Right cardiac atrium (tissue), 5 donors: Measurements from ENCODE around the gene CHD2. TPM values are rescaled to one million over a fixed set of nuclear protein-coding genes. Genes with fewer than 3 reads are reported as not detected.
A peak's percentile ranks its signal among the peaks of the same experiment; 100 is the strongest.

Experiments used
- ATAC-seq, 2 donors: fragments of 200-7000 bp; cut with Tn5 transposase; one replicate each; pipeline versions ENCODE4 v1.8.0 to v1.9.1; 2020; ENCODE audit warnings: moderate library complexity in 2 of 2, mild to moderate bottlenecking in 1 of 2
- DNase-seq, 3 donors: peaks; one replicate each; pipeline ENCODE4 v3.0.0-alpha.2; 2020
- H3K27ac ChIP-seq: one replicate; pipeline ENCODE4 v1.5.1; 2013; ENCODE audit warnings: mild to moderate bottlenecking, low read length, control low read depth, moderate library complexity
- H3K27me3 ChIP-seq: one replicate; pipeline ENCODE4 v1.6.1; 2013; ENCODE audit not compliant: control insufficient read depth, insufficient read depth
- H3K4me1 ChIP-seq: one replicate; pipeline ENCODE4 v1.6.1; 2013; ENCODE audit warnings: low read length; ENCODE audit not compliant: control insufficient read depth, insufficient read depth
- H3K4me3 ChIP-seq: one replicate; pipeline ENCODE4 v1.5.1; 2013; ENCODE audit warnings: low read length, control low read depth
- H3K9me3 ChIP-seq: one replicate; pipeline ENCODE4 v1.6.1; 2013; ENCODE audit warnings: low read length; ENCODE audit not compliant: control insufficient read depth
- WGBS: extraction: QIAGEN DNeasy Blood & Tissue Kit; methylation state at CpG from one replicate; pipeline ENCODE4 v1.1.7; 2013; 5-methylcytosine and 5-hydroxymethylcytosine counted together
- intact Hi-C, 4 donors: fragments of 100-400 bp; cut with DNase I; formaldehyde crosslinking; loops; one replicate each; pipeline versions ENCODE4 v1.11.0 to v1.14.0; 2022 to 2023
- polyA plus RNA-seq: library from polyadenylated mRNA; stranded (reverse); fragments of 200-250 nt; gene quantifications from one replicate; pipeline ENCODE4 v1.2.3, GENCODE V29; 2013
- total RNA-seq, 4 donors: library from RNA; stranded (reverse); fragmentation: NEBNext Ultra II Directional; extraction: Animal tissue kit (Norgen Biotek cat#: 25700); gene quantifications; one replicate each; pipeline ENCODE4 v1.2.1, GENCODE V29; 2021
- donor health status: healthy with polysubstance abuse.
- donor health status: DM: no; HTN: yes; CAD: no.
- donor health status: DM: no; HTN: no; CAD: no.
- donor health status: DM: no; HTN: yes; CAD: no; lungs with severe emphysema.
- donor health status: DM: yes; HTN: yes; CAD: no.

CHD2 gene
- total and polyA plus RNA-seq, 5 donors: 28.4 to 83.6 (median 64.3) TPM

DNA sequence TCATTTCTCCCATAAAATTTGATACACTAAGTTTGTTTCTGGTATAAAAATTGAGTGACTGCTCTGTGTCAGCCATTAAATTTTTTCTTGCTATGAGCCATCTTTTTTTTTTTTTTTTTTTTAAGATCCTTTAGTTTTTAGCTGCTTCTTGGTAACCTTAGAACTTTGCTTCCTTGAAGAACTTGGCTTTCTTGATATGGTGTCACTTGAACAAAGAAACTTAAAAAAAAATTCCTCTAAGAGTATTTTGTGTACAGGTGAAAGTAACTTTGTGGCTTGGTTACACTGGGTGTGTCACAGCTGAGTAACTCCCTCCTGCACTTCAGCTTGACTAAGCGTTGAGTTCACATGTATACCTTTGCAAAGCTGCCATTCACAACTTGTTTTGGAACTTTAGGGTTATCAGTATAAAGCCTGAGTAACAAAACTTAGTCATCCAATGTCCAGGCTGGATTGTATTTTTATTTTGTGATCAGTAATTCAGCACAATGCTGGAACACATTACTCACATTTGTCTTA is 6.5 kb downstream of the CHD2 start:
- 52% methylated on average over 1 of the region's 1 CpG for WGBS
- Histone ChIP-seq H3K9me3 (no peaks in the 10 kb centered on the region), H3K27ac (peak overlapping the region; percentile 65), H3K4me3 (no peak overlapping the region), H3K27me3 (no peaks in the 10 kb centered on the region), H3K4me1 (peaks cover 14% of the 10 kb centered on the region)
- DNase-seq (no peak), ATAC-seq (no peak)
- intact Hi-C loops: loop anchor here in 1 of 4 donors (5.0 kb wide), 1 partner anchor 94 kb away; no protein-coding TSS in a partner anchor

DNA sequence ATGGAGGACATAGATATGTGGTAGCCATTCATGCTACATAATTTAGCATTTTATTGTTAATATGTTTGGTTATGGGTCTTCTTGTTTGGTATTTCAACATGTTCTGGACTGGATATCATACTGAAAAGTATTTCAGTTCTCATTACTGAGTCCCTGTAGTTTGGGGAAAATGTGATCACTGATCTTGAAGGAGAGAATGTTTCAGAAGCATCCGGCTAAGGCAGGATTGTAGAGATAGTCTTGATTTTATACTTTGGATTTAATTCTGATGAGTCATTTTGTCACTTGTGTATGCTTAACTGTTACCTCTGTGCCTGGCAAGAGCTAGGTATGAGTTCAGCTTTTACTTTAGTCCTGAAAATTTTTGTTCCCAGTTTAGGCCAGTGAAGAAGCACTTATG is 7.1 kb downstream of the CHD2 start:
- Histone ChIP-seq H3K9me3 (no peaks in the 10 kb centered on the region), H3K4me1 (peaks cover 14% of the 10 kb centered on the region), H3K27ac (no peak overlapping the region), H3K4me3 (peak overlapping the region; percentile 36), H3K27me3 (no peaks in the 10 kb centered on the region)
- intact Hi-C loops: loop anchor here in 1 of 4 donors (5.0 kb wide), 1 partner anchor 95 kb away; no protein-coding TSS in a partner anchor
- ATAC-seq (no peak), DNase-seq (no peak)
- WGBS: 35% methylated on average over 1 of the region's 1 CpG

DNA sequence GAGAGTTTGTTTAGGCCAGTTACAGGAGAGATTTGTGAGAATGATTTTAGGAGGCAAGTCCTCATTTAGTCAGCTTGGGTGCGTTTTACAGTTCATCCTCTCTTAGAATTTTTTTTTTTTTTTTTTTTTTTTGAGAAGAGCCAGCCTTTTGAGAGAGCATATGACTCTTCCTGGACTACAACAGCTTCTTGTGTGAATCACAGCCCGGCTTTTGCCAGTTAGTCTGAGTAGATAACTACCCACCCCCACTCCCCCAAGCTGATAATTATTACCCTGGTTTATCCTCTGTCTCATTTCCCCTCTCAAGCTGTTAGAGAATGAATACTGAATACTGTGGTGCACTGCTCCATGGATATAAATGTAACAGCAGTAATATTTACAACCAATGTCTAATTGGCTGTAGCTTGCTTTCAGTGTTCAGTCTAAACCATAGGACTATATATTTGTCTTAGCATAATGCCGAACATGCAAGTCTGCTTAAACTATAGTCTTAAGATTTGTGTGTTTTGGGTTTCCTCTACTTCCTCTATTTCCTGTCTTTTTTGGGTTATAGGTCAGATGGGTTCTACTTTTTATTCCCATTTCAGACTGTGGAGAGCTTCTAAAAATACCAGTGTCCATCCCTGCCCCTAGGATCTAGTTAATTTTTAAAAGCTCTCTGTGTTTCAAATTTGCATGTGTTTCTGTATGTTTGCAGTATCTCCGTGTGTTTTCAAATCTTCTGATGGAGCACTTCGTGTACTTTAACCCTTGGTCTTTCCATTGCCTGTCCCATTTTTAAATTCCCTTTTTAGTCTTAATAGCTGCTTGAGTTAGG is 8.0 kb downstream of the CHD2 start:
- DNase-seq (peak in 2 of 3 donors; percentile 56 to 61), ATAC-seq (peak in 1 of 2 donors; percentile 42)
- peaks cover 14% of the 10 kb centered on the region for H3K4me1 ChIP-seq
- H3K27me3 ChIP-seq: no peaks in the 10 kb centered on the region
- peak overlapping the region; percentile 39 for H3K4me3 ChIP-seq
- WGBS: 4% methylated on average over 5 of the region's 5 CpGs
- no peaks in the 10 kb centered on the region for H3K9me3 ChIP-seq
- peak overlapping the region; percentile 98 for H3K27ac ChIP-seq
- intact Hi-C loops: loop anchor here in 1 of 4 donors (5.0 kb wide), 1 partner anchor 96 kb away; no protein-coding TSS in a partner anchor

DNA sequence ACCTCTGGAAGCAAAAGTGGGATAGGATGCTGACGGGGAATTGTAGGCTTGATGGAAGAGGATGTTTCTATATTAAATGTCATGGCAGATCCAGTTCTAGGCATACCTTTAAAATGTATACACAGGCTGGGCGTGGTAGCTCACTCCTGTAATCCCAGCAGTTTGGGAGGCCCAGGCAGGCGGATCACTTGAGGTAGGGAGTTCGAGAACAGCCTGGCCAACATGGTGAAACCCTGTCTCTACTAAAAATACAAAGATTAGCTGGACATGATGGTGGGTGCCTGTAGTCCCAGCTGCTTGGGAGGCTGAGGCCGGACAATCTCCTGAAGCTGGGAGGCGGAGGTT is 8.6 kb downstream of the CHD2 start:
- Histone ChIP-seq H3K4me1 (peaks cover 18% of the 10 kb centered on the region), H3K4me3 (peak overlapping the region; percentile 39), H3K9me3 (no peaks in the 10 kb centered on the region), H3K27ac (peak overlapping the region; percentile 83), H3K27me3 (no peaks in the 10 kb centered on the region)
- ATAC-seq (no peak), DNase-seq (peak in 1 of 3 donors; percentile 23)
- intact Hi-C loops: loop anchor here in 1 of 4 donors (5.0 kb wide), 1 partner anchor 96 kb away; no protein-coding TSS in a partner anchor
- 78% methylated on average over 6 of the region's 6 CpGs for WGBS

GRCh38 chr15:92909136-92909781 is 9.1 kb downstream of the CHD2 start:
- ATAC-seq: no peak
- H3K4me1 ChIP-seq: peaks cover 18% of the 10 kb centered on the region
- intact Hi-C loops: loop anchor here in 1 of 4 donors (5.0 kb wide), 1 partner anchor 97 kb away; no protein-coding TSS in a partner anchor

GRCh38 chr15:92910451-92910850 is 10.3 kb downstream of the CHD2 start:
- H3K27me3 ChIP-seq: no peaks in the 10 kb centered on the region
- DNase-seq (peak in 1 of 3 donors; percentile 28), ATAC-seq (no peak)
- H3K27ac ChIP-seq: no peak overlapping the region
- 83% methylated on average over 13 of the region's 13 CpGs for WGBS
- no peaks in the 10 kb centered on the region for H3K9me3 ChIP-seq
- H3K4me3 ChIP-seq: no peak overlapping the region
- intact Hi-C loops: no loop called here
- peaks cover 20% of the 10 kb centered on the region for H3K4me1 ChIP-seq

More at GRCh38 chr15:92909136-92909781, 9.1 kb downstream of the CHD2 start:
- WGBS: 53% methylated on average over 7 of the region's 7 CpGs
- no peaks in the 10 kb centered on the region for H3K27me3 ChIP-seq
- no peak overlapping the region for H3K4me3 ChIP-seq
- no peak for DNase-seq
- no peaks in the 10 kb centered on the region for H3K9me3 ChIP-seq
- peak overlapping the region; percentile 83 for H3K27ac ChIP-seq

DNA sequence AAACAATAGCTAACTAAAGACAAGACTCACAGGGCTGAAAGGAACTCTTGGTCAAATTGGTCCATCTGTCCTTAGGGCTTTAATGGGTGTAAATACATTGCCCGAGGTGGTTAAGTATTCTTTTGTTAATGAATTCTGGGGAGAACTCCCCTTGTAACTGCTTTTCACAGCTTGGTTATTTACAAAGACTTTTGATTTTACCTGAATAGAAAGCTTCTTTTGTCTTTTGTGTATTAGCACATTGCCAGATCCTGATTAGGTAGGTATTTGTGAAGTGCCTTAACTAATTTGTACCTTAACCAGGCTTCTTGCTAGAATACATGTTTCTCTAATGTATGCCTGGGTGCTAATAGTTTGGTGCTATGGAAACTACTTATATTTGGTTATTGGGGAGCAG is 14.0 kb downstream of the CHD2 start:
- Histone ChIP-seq H3K9me3 (no peaks in the 10 kb centered on the region), H3K4me1 (peaks cover 22% of the 10 kb centered on the region), H3K27ac (no peak overlapping the region), H3K4me3 (no peak overlapping the region), H3K27me3 (no peaks in the 10 kb centered on the region)
- ATAC-seq (no peak), DNase-seq (no peak)
- intact Hi-C loops: no loop called here
- WGBS: 77% methylated on average over 1 of the region's 1 CpG

- Histone ChIP-seq H3K9me3 (no peaks in the 10 kb centered on the region), H3K4me3 (no peak overlapping the region), H3K4me1 (peaks cover 17% of the 10 kb centered on the region), H3K27me3 (no peaks in the 10 kb centered on the region), H3K27ac (peak overlapping the region; percentile 39)
- no peak for DNase-seq
- whole genome bisulfite sequencing: 75% methylated on average over 4 of the region's 4 CpGs
- no peak for ATAC-seq
- intact Hi-C loops: loop anchor here in 1 of 4 donors (5.0 kb wide), 1 partner anchor 107 kb away; no protein-coding TSS in a partner anchor
These were observed 14.7 kb downstream of the CHD2 start for GRCh38 chr15:92914768-92915221.

GRCh38 chr15:92915766-92916435 is 15.8 kb downstream of the CHD2 start:
- H3K9me3 ChIP-seq: no peaks in the 10 kb centered on the region
- H3K4me3 ChIP-seq: no peak overlapping the region
- WGBS: 75% methylated on average over 4 of the region's 4 CpGs
- no peaks in the 10 kb centered on the region for H3K27me3 ChIP-seq
- peaks cover 14% of the 10 kb centered on the region for H3K4me1 ChIP-seq
- no peak for ATAC-seq
- intact Hi-C loops: loop anchor here in 1 of 4 donors (5.0 kb wide), 1 partner anchor 109 kb away; no protein-coding TSS in a partner anchor
- peak overlapping the region; percentile 36 for H3K27ac ChIP-seq
- no peak for DNase-seq

GRCh38 chr15:92917598-92918407 is 17.7 kb downstream of the CHD2 start:
- intact Hi-C loops: loop anchor here in 2 of 4 donors (2.0 to 5.0 kb wide), 2 partner anchors 109 to 111 kb away; no protein-coding TSS in a partner anchor
- ATAC-seq (peak; percentile 60 to 71), DNase-seq (peak; percentile 93 to 98 (median 95))
- Histone ChIP-seq H3K4me1 (peaks cover 20% of the 10 kb centered on the region), H3K9me3 (no peaks in the 10 kb centered on the region), H3K27me3 (no peaks in the 10 kb centered on the region), H3K4me3 (no peak overlapping the region), H3K27ac (peak overlapping the region; percentile 70)
- WGBS: 21% methylated on average over 11 of the region's 11 CpGs
